MM.1S (cell line): ENCODE data around the gene MACROD1.

ENCODE experiments used
- DNase-seq: peaks from one replicate; pipeline ENCODE4 v3.0.0-alpha.2; 2015
- H2AFZ ChIP-seq: fragments of 300-600 bp; sonication (generic); 2 replicates; pipeline ENCODE4 v1.6.0; 2016; ENCODE audit warnings: antibody characterized with exemption, low read length
- H3F3A ChIP-seq: fragments of 300-600 bp; sonication (generic); 2 replicates; pipeline ENCODE4 v1.6.1; 2016; ENCODE audit warnings: mild to moderate bottlenecking, antibody characterized with exemption, low read length, moderate library complexity, mixed read lengths; ENCODE audit not compliant: insufficient read depth
- H3K27ac ChIP-seq: fragments of 300-600 bp; sonication (generic); 2 replicates; pipeline ENCODE4 v1.5.1; 2016; ENCODE audit warnings: mild to moderate bottlenecking, low read length
- H3K27me3 ChIP-seq: fragments of 300-600 bp; sonication (generic); replicated peaks from 2 replicates; pipeline ENCODE4 v1.6.0; 2016; ENCODE audit warnings: low read length; ENCODE audit not compliant: insufficient read depth
- H3K36me3 ChIP-seq: fragments of 300-600 bp; sonication (generic); replicated peaks from 2 replicates; pipeline ENCODE4 v1.6.1; 2016; ENCODE audit warnings: mild to moderate bottlenecking, low read length, mixed read lengths; ENCODE audit not compliant: insufficient read depth
- H3K4me1 ChIP-seq: fragments of 300-600 bp; sonication (generic); 2 replicates; pipeline ENCODE4 v1.6.1; 2016; ENCODE audit warnings: low read length, mixed read lengths
- H3K4me2 ChIP-seq: fragments of 300-600 bp; sonication (generic); 2 replicates; pipeline ENCODE4 v1.6.0; 2016; ENCODE audit warnings: low read depth, low read length
- H3K4me3 ChIP-seq: fragments of 300-600 bp; sonication (generic); 2 replicates; pipeline ENCODE4 v1.5.1; 2016; ENCODE audit warnings: low read length, mixed read lengths
- H3K79me2 ChIP-seq: fragments of 300-600 bp; sonication (generic); 2 replicates; pipeline ENCODE4 v1.6.1; 2016; ENCODE audit warnings: mixed run types, low read length, mixed read lengths
- H3K9ac ChIP-seq: fragments of 300-600 bp; sonication (generic); 2 replicates; pipeline ENCODE4 v1.6.1; 2016; ENCODE audit warnings: low read length, mixed read lengths
- H3K9me2 ChIP-seq: fragments of 300-600 bp; sonication (generic); replicated peaks from 2 replicates; pipeline ENCODE4 v1.6.1; 2016; ENCODE audit warnings: mild to moderate bottlenecking, low read length, mixed read lengths; ENCODE audit not compliant: insufficient read depth
- H3K9me3 ChIP-seq: fragments of 300-600 bp; sonication (generic); replicated peaks from 2 replicates; pipeline ENCODE4 v1.6.1; 2016; ENCODE audit warnings: mild to moderate bottlenecking, low read length, mixed read lengths; ENCODE audit not compliant: insufficient read depth
- H4K20me1 ChIP-seq: fragments of 300-600 bp; sonication (generic); 2 replicates; pipeline ENCODE4 v1.6.1; 2016; ENCODE audit warnings: mild to moderate bottlenecking, low read length, moderate library complexity, mixed read lengths; ENCODE audit not compliant: insufficient read depth
- EZH2 ChIP-seq: fragments of 300-600 bp; sonication (generic); optimal IDR thresholded peaks from 2 replicates; pipeline ENCODE3; 2017; ENCODE audit warnings: low read depth, mild to moderate bottlenecking, antibody characterized with exemption, low read length, mixed read lengths
- EZH2phosphoT487 ChIP-seq: fragments of 300-600 bp; sonication (generic); IDR thresholded peaks from 2 replicates; pipeline ENCODE4 v1.6.1; 2018; ENCODE audit warnings: antibody characterized with exemption, low read length
- TF ChIP-seq, protein P1 (sequence below): fragments of 300-600 bp; sonication (generic); IDR thresholded peaks from 2 replicates; pipeline ENCODE4 v1.5.1; 2016; ENCODE audit warnings: antibody characterized with exemption, low read length, mixed read lengths

MACROD1 gene

DNA sequence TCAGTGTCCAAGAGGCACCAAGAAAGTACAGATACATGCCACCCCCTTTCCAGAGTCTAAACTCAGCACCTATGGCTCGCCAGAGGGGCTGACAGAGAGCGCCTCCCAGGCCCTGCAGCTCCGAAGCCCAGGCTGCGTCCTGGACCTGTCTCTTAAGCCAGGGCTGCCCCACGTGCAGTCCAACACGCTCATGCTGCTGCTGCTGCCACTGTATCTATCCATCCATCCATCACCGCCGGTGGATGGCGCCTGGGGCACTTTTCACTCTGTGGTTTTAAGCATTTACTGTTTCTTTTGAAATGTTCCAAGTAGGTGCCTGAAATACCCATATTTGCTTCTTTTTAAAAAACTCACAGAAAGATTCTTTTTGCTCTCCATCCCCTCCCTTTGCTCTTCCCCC lies 41.8 kb downstream of the MACROD1 start:
- no peak for DNase-seq
- no peaks in the 10 kb centered on the region for H3K4me1 ChIP-seq

DNA sequence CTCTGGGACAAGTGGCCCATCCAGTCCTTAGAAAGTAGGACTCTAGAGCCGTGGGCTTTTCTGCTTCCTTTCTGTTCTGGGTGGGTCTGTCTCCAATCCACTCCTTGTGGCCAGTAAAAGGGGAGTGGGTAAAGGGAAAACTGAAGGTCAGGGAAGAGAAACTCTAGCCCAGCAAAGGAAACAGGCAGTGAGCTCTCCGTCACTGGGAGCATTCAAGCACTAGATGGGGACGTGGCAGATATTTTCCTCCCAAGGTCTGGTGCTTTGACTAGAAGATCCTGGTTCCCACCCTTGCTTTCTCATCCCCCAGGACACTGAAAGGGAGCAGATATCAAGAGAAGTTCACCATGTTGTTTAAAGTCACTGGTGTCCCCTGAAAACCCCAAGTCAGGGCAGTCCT lies 42.2 kb downstream of the MACROD1 start:
- H3K36me3 ChIP-seq, result no peaks in the 10 kb centered on the region
- H2AFZ ChIP-seq, result no peak overlapping the region
- H3K4me2 ChIP-seq, result no peak overlapping the region
- no peaks in the 10 kb centered on the region for H3K9me3 ChIP-seq
- no peaks in the 10 kb centered on the region for H3F3A ChIP-seq
- no peaks in the 10 kb centered on the region for H3K79me2 ChIP-seq
- no peaks in the 10 kb centered on the region for H4K20me1 ChIP-seq
- TF ChIP-seq, protein P1, sequence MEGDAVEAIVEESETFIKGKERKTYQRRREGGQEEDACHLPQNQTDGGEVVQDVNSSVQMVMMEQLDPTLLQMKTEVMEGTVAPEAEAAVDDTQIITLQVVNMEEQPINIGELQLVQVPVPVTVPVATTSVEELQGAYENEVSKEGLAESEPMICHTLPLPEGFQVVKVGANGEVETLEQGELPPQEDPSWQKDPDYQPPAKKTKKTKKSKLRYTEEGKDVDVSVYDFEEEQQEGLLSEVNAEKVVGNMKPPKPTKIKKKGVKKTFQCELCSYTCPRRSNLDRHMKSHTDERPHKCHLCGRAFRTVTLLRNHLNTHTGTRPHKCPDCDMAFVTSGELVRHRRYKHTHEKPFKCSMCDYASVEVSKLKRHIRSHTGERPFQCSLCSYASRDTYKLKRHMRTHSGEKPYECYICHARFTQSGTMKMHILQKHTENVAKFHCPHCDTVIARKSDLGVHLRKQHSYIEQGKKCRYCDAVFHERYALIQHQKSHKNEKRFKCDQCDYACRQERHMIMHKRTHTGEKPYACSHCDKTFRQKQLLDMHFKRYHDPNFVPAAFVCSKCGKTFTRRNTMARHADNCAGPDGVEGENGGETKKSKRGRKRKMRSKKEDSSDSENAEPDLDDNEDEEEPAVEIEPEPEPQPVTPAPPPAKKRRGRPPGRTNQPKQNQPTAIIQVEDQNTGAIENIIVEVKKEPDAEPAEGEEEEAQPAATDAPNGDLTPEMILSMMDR, result no peak
- TF ChIP-seq EZH2 (no peak), EZH2phosphoT487 (no peak)
- H3K4me1 ChIP-seq, result no peaks in the 10 kb centered on the region
- H3K4me3 ChIP-seq, result no peak overlapping the region
- no peaks in the 10 kb centered on the region for H3K27me3 ChIP-seq
- no peak for DNase-seq
- no peak overlapping the region for H3K27ac ChIP-seq
- no peak overlapping the region for H3K9ac ChIP-seq
- H3K9me2 ChIP-seq, result no peaks in the 10 kb centered on the region

More for the DNA sequence above, 41.8 kb downstream of the MACROD1 start:
- no peak overlapping the region for H3K4me3 ChIP-seq
- no peak for TF ChIP-seq EZH2phosphoT487
- TF ChIP-seq, protein P1, result no peak
- no peak for TF ChIP-seq EZH2
- H3K36me3 ChIP-seq, result no peaks in the 10 kb centered on the region
- H3K79me2 ChIP-seq, result no peaks in the 10 kb centered on the region
- H2AFZ ChIP-seq, result no peak overlapping the region
- H3K4me2 ChIP-seq, result no peak overlapping the region
- no peaks in the 10 kb centered on the region for H3F3A ChIP-seq
- H3K9ac ChIP-seq, result no peak overlapping the region
- H4K20me1 ChIP-seq, result no peaks in the 10 kb centered on the region
- H3K9me2 ChIP-seq, result no peaks in the 10 kb centered on the region
- H3K9me3 ChIP-seq, result no peaks in the 10 kb centered on the region
- H3K27ac ChIP-seq, result no peak overlapping the region
- H3K27me3 ChIP-seq, result no peaks in the 10 kb centered on the region

DNA sequence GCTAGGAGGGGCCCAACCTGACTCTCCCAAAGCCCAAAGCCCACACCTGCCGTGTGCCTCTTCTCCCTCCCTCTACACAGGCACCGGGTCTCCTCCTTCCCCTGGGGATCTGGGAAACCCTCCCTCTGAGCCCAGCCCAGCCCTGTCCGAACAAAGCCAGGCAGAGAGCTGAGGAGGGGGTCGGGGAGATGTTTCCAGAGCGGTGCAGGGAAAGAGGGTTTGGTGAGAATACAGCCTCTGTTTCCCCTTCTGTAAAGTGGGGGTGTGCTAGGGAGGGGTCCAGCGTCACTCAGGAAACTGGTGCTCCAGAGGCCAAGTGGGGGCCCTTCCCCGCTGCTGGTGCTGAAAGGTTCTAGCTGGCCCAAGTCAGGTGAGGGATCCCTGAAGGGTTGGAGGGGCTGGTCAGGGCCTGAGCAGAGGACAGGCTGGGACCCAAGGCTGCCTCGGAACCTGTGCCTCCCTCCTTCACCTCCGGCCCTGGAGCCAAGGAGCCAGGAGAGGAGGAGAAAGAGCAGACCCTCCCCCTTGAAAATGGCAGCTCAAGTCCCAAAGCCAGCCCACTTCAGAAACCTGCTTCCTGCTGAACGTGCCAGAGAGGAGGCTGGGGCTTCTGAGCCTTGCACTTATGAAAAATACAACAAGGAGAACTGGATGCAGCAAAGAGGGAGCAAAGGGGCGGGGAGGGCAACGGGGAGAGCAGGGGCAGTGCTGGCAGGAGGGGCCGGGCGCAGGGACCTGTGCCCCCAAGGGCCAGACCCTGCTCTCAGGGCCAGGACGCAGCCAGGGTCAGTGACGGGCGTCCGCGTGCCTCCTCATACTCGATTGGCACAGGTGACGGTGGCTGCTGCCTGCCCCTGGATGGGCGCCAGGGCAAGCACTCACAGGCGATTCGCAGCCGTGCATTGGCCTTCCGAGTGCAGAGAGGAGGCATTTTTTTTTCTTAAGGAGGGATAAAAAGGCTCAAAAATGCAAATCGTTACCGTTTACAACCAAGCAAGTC lies 43.2 kb downstream of the MACROD1 start:
- no peaks in the 10 kb centered on the region for H3F3A ChIP-seq
- H3K4me3 ChIP-seq, result no peak overlapping the region
- no peak for DNase-seq
- no peak overlapping the region for H2AFZ ChIP-seq
- TF ChIP-seq, protein P1, result no peak
- TF ChIP-seq EZH2, result no peak
- no peak for TF ChIP-seq EZH2phosphoT487
- H3K79me2 ChIP-seq, result no peaks in the 10 kb centered on the region
- H3K9me2 ChIP-seq, result no peaks in the 10 kb centered on the region
- H3K4me1 ChIP-seq, result no peaks in the 10 kb centered on the region
- no peak overlapping the region for H3K27ac ChIP-seq
- H3K9me3 ChIP-seq, result no peaks in the 10 kb centered on the region
- no peaks in the 10 kb centered on the region for H3K36me3 ChIP-seq
- no peak overlapping the region for H3K9ac ChIP-seq
- H3K27me3 ChIP-seq, result no peaks in the 10 kb centered on the region
- H3K4me2 ChIP-seq, result no peak overlapping the region
- H4K20me1 ChIP-seq, result no peaks in the 10 kb centered on the region
